Transverse colon (tissue), 4 donors: ENCODE data around the gene MELK.

Source experiments
- POLR2A ChIP-seq: fragments of 450-650 bp; IDR thresholded peaks from one replicate; pipeline ENCODE4 v1.6.1; 2016; ENCODE audit warnings: antibody characterized with exemption, mild to moderate bottlenecking, moderate library complexity
- POLR2AphosphoS5 ChIP-seq, 3 donors: sonication (generic); formaldehyde crosslinking; IDR thresholded peaks; one replicate each; pipeline ENCODE4 v1.6.1; 2016; ENCODE audit warnings: antibody characterized with exemption in 3 of 3
- TF ChIP-seq, protein P1 (sequence below), 5 experiments: fragments of 200-600 bp in 3 of 5; fragments of 450-650 bp in 2 of 5; sonication (generic) in 3 of 5; IDR thresholded peaks; 1 replicate in 2 of 5; 2 replicates in 3 of 5; pipeline ENCODE4 v1.5.1; 2016 to 2017; ENCODE audit warnings: antibody characterized with exemption in 5 of 5, inconsistent platforms in 3 of 5, mild to moderate bottlenecking in 2 of 5, moderate library complexity in 1 of 5

DNA sequence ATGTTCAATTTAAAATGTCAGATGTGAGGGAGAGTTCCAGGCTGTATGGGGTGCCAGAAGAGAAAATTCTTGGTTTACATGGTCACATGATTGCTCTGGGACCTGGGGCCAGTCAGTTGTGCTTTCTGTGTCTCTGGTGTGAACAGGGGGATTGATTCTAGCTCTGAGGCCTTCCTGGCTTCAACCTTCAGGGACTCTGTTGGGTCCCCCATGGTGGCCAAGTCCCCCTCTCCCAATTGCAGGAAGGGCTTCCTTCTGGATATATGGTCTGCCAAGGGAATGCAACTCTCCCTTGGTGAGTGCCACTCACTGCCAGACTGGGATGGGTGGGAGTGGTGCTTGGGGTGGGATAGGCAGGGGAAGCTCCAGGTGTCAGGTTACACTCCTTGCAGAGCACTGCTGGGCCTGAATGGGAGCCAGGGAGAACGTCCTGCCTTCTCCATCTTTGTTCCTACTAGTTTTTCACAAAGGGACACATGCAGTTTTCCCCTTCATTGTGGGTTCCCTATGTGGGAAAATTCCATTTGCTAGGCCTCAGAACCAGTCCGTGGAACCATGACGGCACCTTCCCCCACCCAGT is 153.2 kb downstream of the MELK start:
- TF ChIP-seq, protein P1, sequence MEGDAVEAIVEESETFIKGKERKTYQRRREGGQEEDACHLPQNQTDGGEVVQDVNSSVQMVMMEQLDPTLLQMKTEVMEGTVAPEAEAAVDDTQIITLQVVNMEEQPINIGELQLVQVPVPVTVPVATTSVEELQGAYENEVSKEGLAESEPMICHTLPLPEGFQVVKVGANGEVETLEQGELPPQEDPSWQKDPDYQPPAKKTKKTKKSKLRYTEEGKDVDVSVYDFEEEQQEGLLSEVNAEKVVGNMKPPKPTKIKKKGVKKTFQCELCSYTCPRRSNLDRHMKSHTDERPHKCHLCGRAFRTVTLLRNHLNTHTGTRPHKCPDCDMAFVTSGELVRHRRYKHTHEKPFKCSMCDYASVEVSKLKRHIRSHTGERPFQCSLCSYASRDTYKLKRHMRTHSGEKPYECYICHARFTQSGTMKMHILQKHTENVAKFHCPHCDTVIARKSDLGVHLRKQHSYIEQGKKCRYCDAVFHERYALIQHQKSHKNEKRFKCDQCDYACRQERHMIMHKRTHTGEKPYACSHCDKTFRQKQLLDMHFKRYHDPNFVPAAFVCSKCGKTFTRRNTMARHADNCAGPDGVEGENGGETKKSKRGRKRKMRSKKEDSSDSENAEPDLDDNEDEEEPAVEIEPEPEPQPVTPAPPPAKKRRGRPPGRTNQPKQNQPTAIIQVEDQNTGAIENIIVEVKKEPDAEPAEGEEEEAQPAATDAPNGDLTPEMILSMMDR (IDR thresholded peaks at IDR 0.05), result no peak
- TF ChIP-seq POLR2A (no peak), POLR2AphosphoS5 (IDR thresholded peaks at IDR 0.05) (no peak)
